Thyroid gland (tissue), 4 donors: ENCODE results near the gene GAPDHS.

Source experiments
- CTCF ChIP-seq, 6 experiments: fragments of 200-600 bp in 3 of 6; fragments of 450-650 bp in 3 of 6; sonication (generic) in 3 of 6; IDR thresholded peaks; one replicate each; pipeline ENCODE4 v1.5.1; 2016 to 2019; ENCODE audit warnings: antibody characterized with exemption in 6 of 6, mild to moderate bottlenecking in 2 of 6, inconsistent platforms in 1 of 6, moderate library complexity in 1 of 6
- POLR2A ChIP-seq, 2 donors: fragments of 450-650 bp; IDR thresholded peaks; one replicate each; pipeline ENCODE4 v1.6.1; 2017; ENCODE audit warnings: antibody characterized with exemption in 2 of 2, mild to moderate bottlenecking in 2 of 2, moderate library complexity in 1 of 2

GRCh38 chr19:35516310-35516709, 16.9 kb upstream of the GAPDHS start:
- TF ChIP-seq POLR2A (IDR thresholded peaks at IDR 0.05) (no peak), CTCF (IDR thresholded peaks at IDR 0.05) (no peak)
